NB4 (cell line): Measurements from ENCODE around the gene NRTN.

Experiments
- MYC ChIP-seq: IDR thresholded peaks from 2 replicates; pipeline ENCODE4 v1.6.1; 2011; ENCODE audit warnings: low read depth, low read length
- POLR2A ChIP-seq: IDR thresholded peaks from 2 replicates; pipeline ENCODE4 v1.6.1; 2011; ENCODE audit warnings: mild to moderate bottlenecking; ENCODE audit not compliant: insufficient read length; ENCODE audit errors: extremely low read depth
- TF ChIP-seq, protein P1 (sequence below): IDR thresholded peaks from one replicate; pipeline ENCODE4 v1.5.1; 2012; ENCODE audit warnings: low read depth, low read length

- TF ChIP-seq, protein P1, sequence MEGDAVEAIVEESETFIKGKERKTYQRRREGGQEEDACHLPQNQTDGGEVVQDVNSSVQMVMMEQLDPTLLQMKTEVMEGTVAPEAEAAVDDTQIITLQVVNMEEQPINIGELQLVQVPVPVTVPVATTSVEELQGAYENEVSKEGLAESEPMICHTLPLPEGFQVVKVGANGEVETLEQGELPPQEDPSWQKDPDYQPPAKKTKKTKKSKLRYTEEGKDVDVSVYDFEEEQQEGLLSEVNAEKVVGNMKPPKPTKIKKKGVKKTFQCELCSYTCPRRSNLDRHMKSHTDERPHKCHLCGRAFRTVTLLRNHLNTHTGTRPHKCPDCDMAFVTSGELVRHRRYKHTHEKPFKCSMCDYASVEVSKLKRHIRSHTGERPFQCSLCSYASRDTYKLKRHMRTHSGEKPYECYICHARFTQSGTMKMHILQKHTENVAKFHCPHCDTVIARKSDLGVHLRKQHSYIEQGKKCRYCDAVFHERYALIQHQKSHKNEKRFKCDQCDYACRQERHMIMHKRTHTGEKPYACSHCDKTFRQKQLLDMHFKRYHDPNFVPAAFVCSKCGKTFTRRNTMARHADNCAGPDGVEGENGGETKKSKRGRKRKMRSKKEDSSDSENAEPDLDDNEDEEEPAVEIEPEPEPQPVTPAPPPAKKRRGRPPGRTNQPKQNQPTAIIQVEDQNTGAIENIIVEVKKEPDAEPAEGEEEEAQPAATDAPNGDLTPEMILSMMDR, result no peak
- TF ChIP-seq POLR2A (no peak), MYC (no peak)
These were observed 10.0 kb downstream of the NRTN start for GRCh38 chr19:5814852-5815246.
